GM04503 (cell line): ENCODE results near the gene PEX10.

Experiments
- DNase-seq: peaks from one replicate; pipeline ENCODE4 v3.0.0-alpha.2; 2012; ENCODE audit warnings: low read depth

Gene PEX10

GRCh38 chr1:2375246-2375922 is 37.0 kb downstream of the PEX10 start:
- DNase-seq, result no peak

GRCh38 chr1:2374252-2375155 is 37.9 kb downstream of the PEX10 start:
- DNase-seq, result no peak

GRCh38 chr1:2373551-2374251 is 38.7 kb downstream of the PEX10 start:
- DNase-seq, result no peak

- DNase-seq, result no peak
Observed at GRCh38 chr1:2372551-2373490, 39.5 kb downstream of the PEX10 start.

DNA sequence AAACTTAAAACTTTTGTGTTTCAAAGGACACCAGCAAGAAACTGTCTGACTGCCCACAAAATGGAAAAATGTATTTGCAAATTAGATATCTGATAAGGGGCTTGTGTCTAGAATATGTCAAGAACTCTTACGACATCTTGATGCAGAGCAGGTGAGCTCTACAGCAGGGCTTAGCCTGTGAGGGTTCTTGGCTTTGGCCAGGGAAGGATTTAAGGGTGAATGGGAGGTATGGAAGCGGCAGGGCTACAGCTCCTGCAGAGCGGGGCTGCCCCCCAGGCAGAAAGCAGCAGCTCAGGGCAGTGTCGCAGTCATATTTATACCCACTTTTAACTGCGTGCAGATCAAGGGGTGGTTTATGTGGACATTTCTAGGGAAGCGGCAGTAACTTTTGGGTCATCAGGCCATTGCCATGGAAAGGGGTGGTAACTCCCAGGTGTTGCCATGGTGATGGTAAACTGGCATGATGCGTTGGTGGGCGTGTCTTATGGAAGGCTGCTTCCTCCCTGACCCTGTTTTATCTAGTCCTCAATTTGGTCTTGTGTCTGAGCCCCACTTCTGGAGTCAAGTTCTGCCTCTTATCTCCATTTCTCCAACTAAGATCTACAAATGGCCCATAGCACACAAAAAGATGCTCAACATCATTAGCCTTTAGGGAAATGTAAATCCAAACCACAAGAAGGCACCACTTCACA is 44.2 kb downstream of the PEX10 start:
- DNase-seq, result no peak

DNA sequence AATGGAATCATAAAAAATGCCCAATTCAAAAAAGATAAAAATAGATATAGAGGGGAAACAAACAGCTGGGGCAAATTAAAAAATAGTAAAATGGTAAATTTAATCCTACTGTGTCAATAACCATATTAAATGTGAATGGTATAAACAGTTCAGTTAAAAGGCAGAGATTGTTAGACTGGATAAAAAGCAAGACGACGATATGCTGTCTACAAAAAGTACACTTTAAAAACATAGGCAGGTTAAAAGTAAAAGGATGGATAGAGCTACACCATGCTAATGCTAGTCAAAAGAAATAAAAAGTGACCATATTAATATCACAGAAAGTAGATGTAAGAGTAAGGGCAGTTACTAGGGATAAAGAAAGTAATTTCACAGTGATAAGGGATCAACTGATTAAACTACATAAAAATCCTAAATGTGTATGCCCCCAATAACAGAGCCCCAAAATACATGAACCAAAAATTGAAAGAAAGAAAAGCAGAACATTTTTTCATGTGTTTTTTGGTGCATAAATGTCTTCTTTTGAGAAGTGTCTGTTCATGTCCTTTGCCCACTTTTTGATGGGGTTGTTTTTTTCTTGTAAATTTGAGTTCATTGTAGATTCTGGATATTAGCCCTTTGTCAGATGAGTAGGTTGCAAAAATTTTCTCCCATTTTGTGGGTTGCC is 48.4 kb downstream of the PEX10 start:
- no peak for DNase-seq

DNA sequence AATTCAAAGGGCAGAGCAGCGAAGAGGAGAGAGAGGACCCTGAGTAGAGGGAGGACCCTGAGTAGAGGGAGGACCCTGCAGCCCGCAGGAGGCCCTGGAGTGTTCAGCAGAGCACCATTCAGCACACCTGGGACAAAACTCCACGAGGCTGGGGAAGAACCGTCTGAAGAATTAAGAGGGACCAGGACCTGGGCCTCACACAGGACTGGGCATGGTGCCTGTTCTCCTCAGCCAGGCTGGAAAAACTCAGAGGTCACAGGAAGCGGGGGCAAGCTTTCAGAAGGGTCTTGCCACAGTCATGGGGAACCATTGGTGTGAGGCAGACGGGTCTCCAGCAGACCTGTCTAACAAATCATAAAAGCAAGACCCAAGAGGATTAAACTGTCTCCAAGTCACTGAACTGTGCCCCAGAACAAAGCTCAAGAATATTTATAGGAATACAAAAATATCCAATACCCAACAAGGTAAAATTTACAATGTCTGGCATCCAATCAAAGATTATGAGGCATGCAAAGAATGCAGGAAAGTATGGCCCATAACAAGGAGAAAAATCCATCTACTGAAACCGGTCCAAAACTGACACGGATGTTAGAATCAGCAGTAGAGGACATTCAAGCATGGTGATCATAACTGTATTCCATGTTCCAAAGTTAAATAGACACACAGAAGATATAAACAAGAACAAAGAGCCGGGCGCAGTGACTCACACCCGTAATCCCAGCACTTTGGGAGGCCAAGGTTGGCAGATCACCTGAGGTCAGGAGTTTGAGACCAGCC is 51.6 kb downstream of the PEX10 start:
- DNase-seq, result no peak

DNA sequence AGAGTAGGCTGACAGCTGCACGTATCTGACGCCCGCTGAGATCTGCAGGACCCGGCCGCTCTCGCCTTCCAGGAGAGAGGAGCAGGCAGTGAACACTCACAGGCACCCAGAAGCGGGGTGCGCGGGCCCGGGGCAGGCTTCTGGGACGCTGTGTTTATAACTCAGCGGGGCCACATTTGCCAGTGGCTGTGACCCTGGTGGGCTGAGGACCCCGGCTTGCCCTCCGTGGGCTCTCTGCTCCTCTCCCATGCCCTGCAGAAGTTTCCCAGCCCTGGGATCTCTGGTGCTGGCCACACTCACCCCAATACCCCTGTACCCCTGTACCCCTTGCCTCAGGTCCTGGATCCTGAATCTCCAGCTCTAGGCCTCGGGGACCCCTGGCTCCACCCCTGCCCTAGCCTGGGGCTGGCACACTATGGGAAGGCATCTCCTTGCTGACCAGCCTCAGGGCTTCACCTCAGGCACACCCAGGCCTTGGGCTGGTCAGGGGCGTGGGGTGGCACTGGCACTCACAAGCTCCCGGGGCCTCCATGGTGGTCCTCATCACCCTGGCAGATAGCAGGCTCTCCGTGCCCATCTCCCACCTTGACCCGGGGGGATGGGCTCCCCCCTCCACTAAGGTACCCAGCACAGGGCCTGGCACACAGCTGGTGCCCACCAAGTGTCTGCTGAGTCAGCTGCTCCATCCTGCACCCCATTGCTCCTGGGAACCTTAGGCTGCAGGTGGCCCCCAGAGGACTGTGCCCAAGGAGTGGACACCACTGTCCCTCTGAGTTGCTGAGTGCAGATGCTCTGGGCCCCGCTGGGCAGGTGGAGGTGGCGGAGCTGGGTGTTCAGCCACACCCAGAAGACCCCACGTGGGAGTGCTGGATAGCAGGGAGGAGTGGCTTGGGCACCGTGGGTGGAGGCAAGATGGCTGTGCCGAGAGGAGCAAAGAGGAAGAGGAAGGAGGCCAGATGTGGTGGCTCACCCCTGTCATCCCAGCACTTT is 53.4 kb downstream of the PEX10 start:
- no peak for DNase-seq

- DNase-seq, result no peak
Observed at GRCh38 chr1:2358072-2358471, 54.3 kb downstream of the PEX10 start.

- DNase-seq, result no peak
Observed at GRCh38 chr1:2356911-2357845, 55.2 kb downstream of the PEX10 start.

DNA sequence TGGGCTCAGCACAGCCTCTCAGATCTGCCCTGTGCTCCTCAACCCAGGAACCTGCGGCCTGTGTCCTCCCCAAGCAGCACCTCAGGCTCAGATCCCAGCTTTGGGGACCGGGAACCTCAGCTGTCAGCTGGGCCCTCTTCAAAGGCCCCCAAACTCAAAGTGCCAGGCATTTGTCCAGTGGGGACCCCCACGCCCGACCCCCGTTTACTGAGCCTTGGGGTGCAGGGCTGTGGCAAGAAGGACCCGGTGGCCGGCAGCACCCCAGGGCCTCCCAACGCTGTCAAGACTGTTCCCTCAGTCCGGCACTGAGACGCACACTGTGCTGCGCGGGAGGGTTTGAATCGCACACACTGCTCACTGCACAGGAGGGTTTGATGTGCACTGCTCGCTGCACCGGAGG is 56.0 kb downstream of the PEX10 start:
- no peak for DNase-seq

DNA sequence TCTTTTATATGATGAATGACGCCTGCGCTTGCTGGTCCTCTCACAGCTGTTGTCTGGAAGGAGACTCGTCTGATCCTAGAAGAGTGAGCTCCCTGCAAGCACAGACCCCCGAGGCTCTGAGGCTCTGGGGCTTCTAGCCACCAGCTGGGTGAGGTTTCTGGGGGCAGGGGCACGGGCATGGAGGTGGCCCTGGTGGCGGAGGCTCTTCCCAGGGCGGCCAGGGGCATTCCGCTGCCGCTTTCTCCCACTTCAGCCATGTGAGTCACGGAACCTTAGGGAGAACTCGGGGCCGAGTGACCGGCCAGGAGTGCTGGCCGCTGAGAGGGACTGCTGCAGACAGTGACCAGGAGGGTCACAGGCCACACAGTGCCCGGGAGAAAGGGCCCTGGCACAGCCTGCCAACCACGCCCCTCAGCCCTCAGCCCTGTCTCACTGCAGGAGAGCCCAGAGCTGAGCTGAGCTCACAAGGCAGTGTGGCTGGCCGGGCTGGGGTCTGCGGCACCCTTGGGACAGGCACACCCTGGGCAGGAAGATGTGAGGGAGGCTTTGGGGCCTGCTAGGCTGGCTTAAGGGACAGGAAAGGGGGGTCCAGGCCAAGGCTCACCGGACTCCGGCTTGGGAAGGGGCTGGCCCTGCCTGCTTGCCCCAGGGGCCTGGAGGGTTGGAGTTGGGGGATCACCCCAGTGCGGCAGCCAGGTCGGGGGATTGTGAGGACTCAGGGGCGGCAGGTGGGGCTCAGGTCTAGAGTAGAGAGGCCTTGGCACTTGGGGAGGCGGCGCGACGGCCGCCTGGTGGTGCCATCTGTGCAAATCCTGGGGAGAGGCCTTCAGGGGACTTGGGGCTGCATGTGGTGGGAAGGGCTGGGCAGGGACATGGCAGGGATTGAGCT is 56.7 kb downstream of the PEX10 start:
- DNase-seq, result no peak

GRCh38 chr1:2354511-2355372 is 57.6 kb downstream of the PEX10 start:
- no peak for DNase-seq
